ENCODE measurements around the gene ATOH8.
A peak's percentile ranks its signal among the peaks of the same experiment; 100 is the strongest.

The ATOH8 gene

DNA sequence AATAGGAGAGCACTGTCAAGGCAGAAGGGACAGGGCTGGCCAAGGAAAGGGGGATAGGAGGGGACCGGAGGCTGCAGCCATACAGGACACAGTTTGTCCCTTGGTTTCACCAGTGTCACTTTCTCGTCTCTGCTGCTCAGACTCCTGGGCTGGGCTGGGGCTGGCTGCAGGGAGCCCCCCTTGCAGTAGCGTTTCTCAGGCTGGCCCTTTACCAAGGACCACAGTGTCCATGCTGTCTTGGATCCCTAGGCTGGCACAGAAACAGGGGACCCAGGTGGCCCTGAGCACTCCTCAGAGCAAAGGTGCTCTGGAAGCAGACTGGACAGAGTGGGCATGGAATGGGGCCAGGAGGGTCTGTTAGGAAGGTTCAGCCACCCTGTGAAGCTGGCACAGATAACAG lies 34.8 kb downstream of the ATOH8 start:
- DNase-seq, result no peak

DNA sequence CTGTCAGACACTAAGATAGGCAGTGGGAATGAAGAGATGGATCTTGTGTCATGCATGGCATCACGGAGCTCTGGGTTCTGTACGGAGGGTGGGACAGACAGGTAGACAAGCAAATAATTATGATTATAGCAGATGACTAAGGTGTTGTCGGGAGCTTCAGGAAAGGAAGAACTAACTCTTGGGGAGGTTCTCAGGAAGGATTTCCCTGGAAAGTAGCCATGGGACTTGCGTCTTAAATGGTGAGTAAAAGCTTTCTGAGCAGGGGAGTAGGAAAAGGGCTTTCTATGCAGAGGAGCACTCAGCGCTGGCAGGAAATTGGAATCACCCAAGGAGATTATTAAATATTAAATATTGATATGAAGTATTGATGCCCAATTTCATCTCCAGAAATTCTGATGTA lies 35.5 kb downstream of the ATOH8 start:
- no peak for DNase-seq

DNA sequence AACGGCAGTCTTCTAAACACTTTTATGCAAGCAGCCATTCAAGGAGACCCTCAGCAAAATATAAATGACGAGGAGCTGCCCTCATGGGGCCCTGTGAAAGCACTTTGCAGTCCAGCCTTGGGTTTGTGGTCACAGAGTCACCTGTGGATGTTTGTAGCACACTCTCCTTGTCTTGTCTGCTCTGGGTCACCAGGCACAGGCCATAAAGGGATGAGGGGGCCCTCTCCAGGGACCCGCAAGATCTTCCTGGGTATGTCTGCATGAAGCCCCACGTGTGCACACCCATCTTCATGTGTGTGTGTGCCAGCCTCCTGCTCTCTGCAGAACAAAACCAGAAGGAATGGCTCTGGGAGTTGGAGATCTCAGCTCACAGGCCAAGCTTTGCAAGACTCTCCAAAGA lies 36.2 kb downstream of the ATOH8 start:
- no peak for DNase-seq

DNA sequence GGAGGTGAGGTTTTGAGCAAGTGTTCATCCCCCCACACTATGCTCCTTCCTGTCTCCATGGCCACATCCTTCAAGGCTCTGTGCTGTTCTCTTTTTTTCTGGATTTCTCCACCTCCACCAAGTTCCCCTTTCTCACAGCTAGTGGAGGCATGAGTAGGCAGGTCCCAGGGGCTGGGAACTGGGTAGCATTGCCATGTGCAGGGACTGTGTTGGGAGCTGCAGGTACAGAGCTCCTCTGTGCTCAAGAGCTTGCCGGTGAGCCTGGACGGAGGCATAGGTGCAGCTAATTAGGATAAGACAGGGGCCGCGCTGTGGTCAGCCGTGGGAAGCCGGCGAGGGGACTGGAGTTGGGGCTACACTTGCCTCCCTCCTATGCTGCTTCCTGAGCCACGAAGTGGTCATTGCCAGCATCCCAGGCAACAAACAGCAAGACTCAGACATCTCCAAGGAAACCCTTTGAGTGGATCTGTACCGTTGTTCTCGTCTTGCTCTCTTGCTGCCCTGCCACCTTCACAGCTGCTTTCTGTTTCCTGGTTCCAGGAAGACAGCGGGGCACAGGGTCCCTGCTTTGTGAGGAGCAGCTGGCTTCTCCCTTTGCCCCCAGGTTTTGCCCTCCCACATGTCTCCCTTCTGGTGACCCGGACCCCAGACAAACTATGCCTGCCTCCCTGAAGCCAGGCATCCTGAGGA lies 36.9 kb downstream of the ATOH8 start:
- DNase-seq, result no peak

DNA sequence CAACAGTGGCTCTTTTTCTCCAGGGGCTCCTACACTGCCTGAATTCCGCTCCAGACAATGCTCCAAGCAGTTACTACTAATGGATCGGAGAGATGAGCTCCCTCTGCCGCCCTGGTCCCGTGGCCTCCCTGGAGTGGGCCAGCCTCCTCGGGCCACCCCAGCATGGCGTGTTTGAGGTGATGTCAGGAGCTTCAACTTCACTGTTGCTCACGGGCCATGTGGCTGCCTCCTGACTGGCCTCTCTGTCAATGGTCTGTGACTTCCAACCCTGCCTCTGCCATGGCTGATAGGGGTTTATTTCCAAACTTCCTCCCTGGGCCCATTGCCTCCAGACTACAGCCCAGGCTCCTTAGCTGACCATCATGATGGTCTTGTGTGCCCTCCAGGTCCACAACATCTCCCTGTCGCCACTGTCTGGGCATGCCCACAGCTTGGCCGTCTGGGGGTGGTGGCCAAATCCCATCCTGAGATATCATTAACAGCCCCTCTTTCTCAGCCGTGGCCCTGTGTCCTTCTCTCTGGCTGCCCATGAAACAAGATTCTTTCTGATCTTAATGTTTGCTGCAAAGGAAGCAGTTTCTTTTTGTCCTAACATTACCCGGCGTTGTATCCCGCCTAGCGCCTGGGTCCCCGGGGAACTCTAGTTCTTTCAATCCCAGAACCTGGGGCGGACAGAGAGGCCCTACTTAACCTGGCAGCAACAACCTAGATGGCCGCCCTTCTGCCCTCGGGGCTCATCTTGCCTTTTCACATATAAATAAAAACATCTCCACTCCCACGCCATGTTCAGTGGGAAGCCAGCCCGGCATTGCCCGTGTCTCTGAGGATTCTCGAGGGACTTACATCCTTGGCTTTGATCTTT lies 38.1 kb downstream of the ATOH8 start:
- no peak for DNase-seq

DNA sequence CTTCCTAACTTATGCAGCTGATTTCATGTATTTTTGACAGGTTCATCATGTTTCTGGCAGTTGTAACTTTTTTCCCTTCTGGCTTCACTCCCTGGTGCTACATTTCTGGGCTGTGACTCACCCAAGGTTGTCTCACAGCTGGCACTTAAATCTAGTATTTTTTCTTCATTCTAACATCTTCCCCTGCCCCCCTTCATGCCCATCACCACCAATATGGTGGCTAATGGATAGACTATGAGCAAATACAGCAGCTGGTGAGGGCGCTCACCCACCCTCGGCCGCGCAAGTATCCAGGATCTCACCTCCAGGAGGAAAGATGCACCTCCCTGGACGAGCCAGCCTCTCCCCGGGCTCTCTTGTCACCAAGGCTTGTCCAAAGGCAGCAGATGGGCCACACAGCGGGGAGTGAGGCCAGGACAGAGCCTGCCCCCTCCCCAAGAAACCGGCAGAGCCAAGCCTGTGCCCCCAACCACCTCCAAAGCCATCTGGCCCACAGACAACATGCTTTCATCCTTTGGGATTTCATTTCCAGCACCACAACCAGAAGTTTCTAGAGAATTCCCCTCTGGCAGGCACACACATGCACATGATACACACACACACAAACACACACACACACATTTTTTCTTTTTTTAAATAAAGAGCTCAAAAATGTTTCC lies 39.1 kb downstream of the ATOH8 start:
- DNase-seq, result no peak

DNA sequence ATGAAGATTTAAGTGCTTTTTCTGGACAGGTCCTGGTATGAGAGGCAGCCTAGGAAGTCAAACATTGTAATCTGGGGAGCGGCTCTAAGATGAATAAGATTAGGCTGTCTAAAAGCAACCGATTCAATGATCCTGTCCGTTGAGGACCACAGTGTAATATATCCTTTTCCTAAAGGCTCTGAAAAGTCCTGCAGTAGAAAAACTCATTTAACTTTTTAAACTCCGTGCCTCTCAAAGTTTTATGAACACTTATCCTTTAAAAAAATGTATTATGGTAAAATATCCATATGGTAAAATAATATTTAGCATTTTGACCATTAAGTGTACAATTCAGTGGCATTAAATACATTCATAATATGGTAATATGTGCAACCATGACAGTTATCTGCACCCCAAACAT lies 39.8 kb downstream of the ATOH8 start:
- DNase-seq, result no peak

DNA sequence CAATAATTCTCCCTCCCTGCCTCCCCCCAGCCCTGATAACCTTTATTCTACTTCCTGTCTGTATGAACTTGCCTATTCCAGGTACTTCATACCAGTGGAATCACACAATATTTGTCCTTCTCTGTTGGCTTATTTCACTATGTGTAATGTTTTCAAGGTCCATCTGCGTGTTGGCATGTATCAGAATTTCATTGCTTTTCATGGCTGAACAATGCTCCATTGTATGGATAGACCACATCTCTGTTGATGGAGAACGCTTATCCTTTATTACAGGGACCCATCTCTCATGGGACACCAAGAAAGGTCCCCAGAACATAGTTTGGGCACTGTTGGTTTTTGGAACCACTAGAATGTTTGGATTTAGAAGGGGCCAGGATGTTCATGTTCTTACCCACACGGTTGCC lies 40.2 kb downstream of the ATOH8 start:
- DNase-seq, result no peak

DNA sequence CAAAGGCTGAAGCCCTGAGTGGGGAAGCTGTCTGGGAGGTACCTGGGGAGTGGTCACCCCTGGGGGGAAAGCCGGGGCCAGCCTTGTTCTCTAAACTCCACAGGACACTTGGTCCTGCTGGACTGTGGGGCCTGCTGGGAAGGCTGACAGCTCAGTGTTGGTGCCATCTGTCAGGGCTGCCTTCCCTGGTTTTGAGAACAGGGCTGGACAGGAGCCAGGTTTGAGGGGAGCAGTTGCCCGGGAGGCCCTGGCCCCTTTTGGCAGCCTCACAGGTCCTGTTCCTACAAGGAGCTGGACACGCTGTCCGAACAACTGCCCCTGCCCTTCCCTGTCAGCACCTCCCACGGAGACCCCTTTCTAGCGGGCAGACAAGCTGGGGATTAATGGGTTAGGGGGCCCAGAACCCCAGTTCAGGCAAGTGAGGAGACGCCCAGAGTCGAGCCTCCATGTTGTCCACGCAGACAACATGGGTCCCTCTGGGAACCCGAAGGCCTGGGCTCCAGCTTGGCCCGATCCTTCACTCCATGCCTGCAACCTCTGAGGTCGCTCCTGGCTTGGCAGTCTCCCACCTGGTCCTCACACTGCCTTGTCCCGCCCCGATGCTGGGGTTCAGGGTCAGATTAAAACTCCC lies 40.8 kb downstream of the ATOH8 start:
- peak; percentile 12 for DNase-seq

DNA sequence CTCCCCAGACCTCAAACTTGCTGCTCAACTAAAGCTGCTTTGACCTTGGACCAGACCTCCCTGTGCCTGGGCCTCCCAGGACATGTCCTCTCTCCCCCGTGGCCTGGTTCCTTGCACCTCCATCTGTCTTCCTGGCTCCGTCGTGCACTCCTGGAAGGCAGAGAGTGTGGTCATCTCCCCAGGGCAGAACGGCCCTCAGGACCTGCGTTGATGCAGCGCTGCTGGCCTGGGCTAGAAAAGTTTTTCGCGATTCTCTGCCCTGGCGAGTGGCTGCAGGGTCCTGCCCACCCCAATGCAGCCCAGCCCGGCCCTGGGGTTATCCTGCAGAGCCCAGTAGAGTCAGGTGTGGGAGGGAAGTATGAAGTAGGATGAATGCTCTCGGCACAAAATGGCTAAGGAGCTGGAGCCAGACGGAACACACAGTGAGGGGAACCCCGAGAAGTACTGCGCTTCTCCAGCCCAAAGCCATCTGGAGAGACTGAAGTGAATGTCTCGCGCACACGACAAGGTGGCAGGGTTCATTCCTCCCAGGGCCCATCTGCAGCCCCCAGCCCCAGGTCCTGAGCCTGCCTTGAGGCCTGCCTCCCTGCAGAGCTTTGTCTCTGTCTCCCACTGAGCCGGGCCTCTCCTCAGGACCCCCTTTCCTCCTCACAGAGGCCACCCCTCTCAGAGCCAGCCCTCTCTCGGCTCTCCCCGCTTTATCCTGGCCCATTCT lies 41.7 kb downstream of the ATOH8 start:
- DNase-seq, result no peak

DNA sequence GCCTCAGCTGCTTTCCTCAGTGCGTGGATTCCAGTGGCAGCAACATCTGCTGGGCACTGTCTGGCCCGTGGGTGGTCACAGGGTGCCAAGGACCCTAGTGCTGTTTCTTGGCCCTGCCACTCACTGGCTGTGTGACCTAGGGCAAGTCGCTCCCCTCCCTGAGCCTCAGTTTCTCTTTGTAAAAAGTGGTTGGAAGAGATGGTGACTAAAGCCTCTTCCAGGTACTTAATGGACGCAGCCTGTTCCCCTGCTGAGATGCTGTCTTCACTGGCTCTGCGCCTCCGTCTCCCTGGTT lies 42.2 kb downstream of the ATOH8 start:
- DNase-seq, result no peak

DNA sequence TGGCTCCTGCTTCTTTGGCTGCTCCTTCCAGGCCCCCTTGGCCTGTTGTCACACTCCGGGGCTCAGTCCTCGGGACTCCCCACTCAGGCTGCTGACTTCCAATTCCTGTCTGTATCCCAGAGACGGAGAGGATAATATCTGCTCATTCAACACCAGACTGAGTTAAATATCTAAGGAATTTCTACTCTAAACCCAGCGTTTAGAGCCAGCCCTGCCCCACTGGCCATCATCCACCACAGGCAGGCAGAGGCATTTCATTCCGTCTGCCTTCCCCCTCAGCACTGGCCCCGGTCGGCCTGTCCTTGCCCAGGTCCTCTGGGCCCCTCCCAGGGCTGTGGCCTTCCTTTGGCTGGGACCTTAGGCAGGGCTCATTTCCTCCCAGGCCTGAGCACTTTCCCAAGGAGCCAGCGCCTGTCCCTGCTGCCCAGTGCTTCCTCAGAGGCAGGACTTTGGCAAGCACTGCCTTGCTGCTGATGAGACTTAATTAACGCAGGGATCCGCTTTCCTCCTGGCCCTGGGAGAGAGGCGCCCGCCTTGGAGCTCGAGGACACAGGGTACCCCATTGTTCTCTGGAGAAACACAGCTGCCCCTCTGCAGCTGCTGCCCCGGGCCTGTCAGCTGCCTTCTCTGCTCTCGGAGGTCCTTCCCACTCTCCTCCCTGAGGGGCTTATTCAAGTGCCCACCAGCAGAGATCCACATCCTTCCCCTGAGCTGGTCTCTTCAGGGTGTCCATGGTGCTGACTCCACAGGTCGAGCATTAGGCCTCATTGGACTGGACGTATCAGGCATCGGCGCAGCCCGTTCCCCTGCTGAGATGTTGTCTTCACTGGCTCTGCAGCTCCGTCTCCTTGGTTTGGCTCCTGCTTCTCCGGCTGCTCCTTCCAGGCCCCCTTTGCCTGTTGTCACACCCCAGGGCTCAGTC lies 42.8 kb downstream of the ATOH8 start:
- peak; percentile 16 for DNase-seq

DNA sequence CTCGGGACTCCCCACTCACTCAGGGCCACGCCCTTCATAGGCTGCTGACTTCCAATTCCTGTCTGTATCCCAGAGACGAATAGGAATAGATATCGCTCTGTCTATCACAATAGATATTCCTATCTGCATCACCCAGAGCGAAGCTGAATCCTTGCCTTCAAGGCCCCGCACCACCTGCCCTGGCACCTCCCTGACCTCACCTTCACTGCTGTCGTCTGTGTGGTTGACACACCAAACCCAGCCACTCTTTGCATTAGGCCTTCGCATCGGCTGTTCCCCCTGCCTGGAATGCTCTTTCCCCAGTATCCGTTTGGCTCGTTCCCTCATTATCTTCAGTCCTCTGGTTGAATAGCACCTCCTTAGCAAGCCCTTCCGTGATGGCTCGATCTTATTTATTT lies 43.5 kb downstream of the ATOH8 start:
- DNase-seq, result no peak

DNA sequence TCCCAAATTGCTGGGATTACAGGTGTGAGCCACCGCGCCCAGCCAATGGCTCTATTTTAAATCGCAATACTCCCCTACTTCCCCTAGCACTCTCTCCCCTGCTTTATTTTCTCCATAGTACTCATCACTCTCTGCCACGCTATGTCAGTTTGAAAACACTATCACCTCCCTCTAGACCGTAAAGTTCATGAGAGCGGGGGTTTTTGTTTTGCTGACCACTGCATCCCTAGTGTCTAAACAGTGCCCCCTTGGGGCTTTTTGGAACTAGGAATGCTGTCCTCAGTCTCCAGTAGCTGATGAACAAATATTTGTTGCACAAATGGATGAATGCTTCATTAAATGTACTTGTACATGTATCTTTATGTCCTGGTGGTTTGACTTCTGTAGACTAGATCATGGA lies 44.1 kb downstream of the ATOH8 start:
- no peak for DNase-seq

DNA sequence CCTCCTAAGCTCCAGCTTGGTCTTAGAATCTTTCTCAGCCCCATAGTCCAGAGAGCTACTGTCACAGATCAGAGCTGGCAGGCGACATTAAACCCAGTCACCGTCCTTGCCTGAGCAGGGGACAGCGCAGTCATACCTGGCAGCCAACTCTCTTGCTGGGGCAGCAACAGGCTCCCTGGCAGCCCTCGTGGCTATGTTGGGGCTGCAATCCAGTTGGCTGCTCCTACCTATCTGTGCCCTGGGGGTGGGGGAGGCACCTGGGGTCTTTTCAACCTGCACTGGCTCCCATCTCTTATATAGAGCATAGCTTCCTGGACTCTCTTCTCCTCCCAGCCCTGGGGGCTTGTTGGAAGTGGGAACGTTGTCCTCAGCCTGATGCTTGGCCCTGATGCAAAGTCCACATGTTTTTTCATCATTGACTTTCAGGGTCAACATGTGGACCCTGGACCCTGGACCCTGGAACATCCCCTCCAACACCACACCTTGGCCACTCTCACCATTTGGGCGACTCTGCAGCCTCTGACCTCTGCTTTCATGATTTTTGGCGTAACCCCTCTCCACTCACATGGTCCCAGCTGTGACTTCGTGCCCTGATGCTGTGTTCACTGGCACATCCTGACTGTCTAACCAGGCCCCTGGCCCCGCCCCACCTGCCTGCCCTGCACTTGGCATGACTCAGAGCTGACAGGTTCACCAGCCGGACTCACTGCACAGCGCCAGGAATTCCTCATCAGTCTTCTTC lies 45.6 kb downstream of the ATOH8 start:
- DNase-seq, result no peak

DNA sequence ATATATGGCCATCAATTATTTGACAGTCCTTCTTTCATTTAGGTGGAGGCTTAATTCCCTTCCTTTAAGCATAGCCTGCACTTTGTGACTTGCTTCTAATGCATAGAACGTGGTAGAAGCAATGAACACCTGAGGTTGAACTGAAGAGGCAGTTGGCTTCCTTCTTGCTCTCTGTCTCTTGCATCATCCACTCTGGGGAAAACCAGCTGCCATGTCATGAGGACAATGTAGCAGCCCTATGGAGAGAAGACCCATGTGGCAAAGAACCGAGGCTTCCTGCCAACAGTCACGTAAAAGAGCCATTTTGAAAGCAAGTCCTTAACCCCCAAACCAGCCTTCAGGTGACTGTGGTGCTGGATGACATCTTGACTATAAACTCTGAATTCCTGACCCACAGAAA lies 46.8 kb downstream of the ATOH8 start:
- DNase-seq, result no peak

DNA sequence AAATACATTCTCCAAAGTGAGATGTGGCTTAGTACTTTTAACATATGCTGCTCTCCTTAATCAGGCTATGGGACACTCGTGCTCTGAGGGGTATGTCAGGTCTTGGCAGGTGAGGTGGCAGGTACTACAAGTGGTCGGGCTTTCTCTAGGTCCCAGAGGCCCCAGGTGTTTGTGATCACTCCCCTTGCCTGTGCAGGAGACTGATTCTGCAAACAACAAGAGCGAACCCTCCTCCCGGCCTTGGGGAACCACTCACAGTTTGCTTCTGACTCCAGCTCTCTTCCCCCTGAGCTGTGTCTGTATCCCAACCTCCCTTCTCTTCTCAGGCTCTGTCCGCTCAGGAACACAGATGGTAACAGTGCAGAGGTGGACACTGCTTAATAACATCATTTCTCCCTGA lies 48.1 kb downstream of the ATOH8 start:
- no peak for DNase-seq

DNA sequence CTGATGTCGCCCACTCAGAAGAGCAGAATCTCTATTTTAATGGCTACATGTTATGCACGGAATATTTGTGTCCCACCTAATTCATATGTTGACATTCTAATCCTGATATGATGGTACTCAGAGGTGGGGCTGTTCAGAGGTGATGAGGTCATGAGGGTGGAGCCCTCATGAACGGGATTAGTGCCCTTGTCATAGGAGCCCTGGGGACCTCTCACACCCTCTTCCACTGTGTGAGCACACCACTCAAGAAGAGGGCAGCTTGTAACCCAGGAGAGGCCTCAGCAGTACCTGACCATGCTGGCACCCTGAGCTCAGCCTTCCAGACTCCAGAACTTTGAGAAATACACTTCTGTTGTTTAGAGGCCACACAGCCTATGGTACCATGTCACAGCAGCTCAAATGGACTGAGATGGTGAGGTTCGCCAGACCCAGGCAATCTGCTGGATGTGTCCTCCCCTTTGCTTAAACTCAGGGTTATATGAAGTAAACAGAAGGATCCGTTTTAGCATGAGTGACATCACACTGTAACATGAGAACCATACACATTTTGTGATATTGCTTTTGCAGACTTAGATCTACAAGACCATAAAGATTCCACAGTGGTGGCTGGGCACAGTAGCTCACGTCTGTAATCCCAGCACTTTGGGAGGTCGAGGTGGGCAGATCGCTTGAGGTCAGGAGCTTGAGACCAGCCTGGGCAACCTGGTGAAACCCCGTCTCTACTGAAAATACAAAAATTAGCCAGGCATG lies 48.7 kb downstream of the ATOH8 start:
- no peak for DNase-seq

DNA sequence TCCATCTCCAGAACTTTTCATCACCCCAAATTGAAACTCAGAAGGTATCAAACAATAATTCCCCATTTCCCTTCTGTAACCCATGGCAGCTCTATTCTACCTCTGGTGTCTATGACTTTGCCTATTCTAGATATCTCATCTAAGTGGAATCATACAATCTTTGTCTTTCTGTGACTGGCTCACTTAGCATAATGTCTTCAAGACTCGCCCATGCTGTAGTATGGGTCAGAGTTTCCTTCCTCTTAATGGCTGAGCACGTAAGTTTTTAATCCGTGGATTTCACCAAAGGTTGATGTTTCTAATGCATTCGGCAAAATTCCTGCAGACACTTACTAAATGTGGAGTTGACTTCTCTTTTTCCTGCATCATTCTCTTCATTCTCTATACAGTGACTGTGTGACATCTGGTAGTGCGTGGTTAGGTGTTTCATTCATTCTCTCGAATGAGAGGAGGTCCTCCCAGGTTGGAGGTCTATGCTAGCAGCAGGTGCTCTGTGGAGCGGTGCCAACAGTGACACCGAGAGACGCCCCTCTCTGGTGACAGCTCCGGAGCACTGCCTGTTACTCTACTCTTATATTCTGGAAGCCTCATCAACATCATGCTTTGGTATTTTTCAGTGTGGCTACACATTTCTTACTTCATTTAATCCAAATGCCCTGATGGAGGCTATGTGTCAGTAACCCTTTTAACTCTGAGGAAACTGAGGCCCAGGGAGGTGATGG lies 50.1 kb downstream of the ATOH8 start:
- no peak for DNase-seq

DNA sequence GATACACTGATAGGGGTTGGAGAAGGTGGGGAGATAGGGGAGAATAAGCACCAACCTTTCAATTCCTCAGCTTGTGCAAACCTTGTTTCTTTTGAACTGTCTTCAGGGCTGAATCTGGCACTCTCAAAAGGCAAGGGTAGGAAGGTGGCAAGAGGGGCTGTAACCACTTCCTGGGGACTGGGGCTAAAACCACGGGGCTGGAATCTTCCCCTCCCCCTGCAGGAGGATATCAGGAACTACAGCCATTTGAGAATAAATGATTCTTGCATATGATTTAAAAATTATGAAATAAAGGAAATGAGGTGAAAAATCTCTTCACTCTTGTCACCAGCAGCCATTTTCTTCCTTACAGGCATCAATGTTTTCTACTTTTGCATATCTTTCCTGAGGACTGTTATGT lies 50.8 kb downstream of the ATOH8 start:
- no peak for DNase-seq
